Subcutaneous adipose tissue (tissue), 4 donors: ENCODE data around the gene SRSF1. TPM values are rescaled to one million over a fixed set of nuclear protein-coding genes. Genes with fewer than 3 reads are reported as not detected.

Experiments used
- CTCF ChIP-seq: fragments of 450-650 bp; IDR thresholded peaks from one replicate; pipeline ENCODE4 v1.5.1; 2016; ENCODE audit warnings: low read depth, mild to moderate bottlenecking, control low read depth, antibody characterized with exemption, moderate library complexity
- total RNA-seq, 4 donors: library from RNA; depleted of rRNA; stranded (reverse); fragments of >200 nt; gene quantifications; one replicate each; pipeline ENCODE4 v1.1.0, GENCODE V29; 2016

The SRSF1 gene
- total RNA-seq, 4 donors from 2014 or later: 115 to 271 (median 142) TPM

GRCh38 chr17:57979076-57979475 lies 28.0 kb downstream of the SRSF1 start:
- no peak for TF ChIP-seq CTCF

GRCh38 chr17:57976594-57976993 lies 30.5 kb downstream of the SRSF1 start:
- TF ChIP-seq CTCF: no peak

GRCh38 chr17:57975044-57975443 lies 32.0 kb downstream of the SRSF1 start:
- TF ChIP-seq CTCF: no peak

GRCh38 chr17:57972151-57972550 lies 34.9 kb downstream of the SRSF1 start:
- no peak for TF ChIP-seq CTCF

GRCh38 chr17:57971572-57971971 lies 35.5 kb downstream of the SRSF1 start:
- no peak for TF ChIP-seq CTCF

GRCh38 chr17:57970710-57971109 lies 36.3 kb downstream of the SRSF1 start:
- TF ChIP-seq CTCF: no peak

- no peak for TF ChIP-seq CTCF
Observed at GRCh38 chr17:57968456-57968855, 38.6 kb downstream of the SRSF1 start.
